Panc1 (cell line): ENCODE measurements around the gene MTX3.

Source experiments
- CTCF ChIP-seq: fragments of 450-650 bp; IDR thresholded peaks from 2 replicates; pipeline ENCODE4 v1.5.1; 2017; ENCODE audit warnings: mild to moderate bottlenecking
- POLR2AphosphoS5 ChIP-seq: IDR thresholded peaks from 2 replicates; pipeline ENCODE4 v1.6.1; 2012; ENCODE audit warnings: mild to moderate bottlenecking, low read depth, low read length, moderate library complexity

GRCh38 chr5:80037366-80037765 lies 46.3 kb upstream of the MTX3 start:
- TF ChIP-seq POLR2AphosphoS5 (no peak), CTCF (no peak)
